ENCODE data around the gene TOR1B.
A peak's percentile ranks its signal among the peaks of the same experiment; 100 is the strongest.

Gene TOR1B

GRCh38 chr9:129849901-129850300, 46.9 kb downstream of the TOR1B start:
- DNase-seq = no peak

- no peak for DNase-seq
Measured at GRCh38 chr9:129850821-129851550, 48.0 kb downstream of the TOR1B start.

GRCh38 chr9:129851821-129852220, 48.8 kb downstream of the TOR1B start:
- DNase-seq = no peak

GRCh38 chr9:129852579-129852978, 49.6 kb downstream of the TOR1B start:
- no peak for DNase-seq

GRCh38 chr9:129853614-129854013, 50.6 kb downstream of the TOR1B start:
- DNase-seq = no peak

GRCh38 chr9:129854588-129855110, 51.7 kb downstream of the TOR1B start:
- DNase-seq = peak; percentile 30

- DNase-seq = no peak
Measured at GRCh38 chr9:129857207-129857606, 54.2 kb downstream of the TOR1B start.

- no peak for DNase-seq
Measured at GRCh38 chr9:129858167-129858962, 55.4 kb downstream of the TOR1B start.

Data from CD4-positive, alpha-beta T cell treated with Interleukin-4 for 4 hours (primary cell).